ENCODE results near the gene ENO1.

The ENO1 gene

GRCh38 chr1:8856689-8857412 lies 21.6 kb downstream of the ENO1 start:
- Histone ChIP-seq H3K27me3 (no peaks in the 10 kb centered on the region), H3K4me1 (no peaks in the 10 kb centered on the region), H3K9me3 (no peaks in the 10 kb centered on the region), H3K36me3 (peaks cover 41% of the 10 kb centered on the region), H3K4me3 (ENCODE audit: low read depth, low read length) (no peak overlapping the region)
- no peak for TF ChIP-seq CTCF (IDR thresholded peaks at IDR 0.05; ENCODE audit: low read depth, low read length)
- no peak for DNase-seq

GRCh38 chr1:8854240-8854639 lies 24.2 kb downstream of the ENO1 start:
- H3K36me3 ChIP-seq = peaks cover 15% of the 10 kb centered on the region
- no peak for DNase-seq
- H3K9me3 ChIP-seq = no peaks in the 10 kb centered on the region
- H3K4me1 ChIP-seq = no peaks in the 10 kb centered on the region
- H3K4me3 ChIP-seq (ENCODE audit: low read depth, low read length) = no peak overlapping the region
- no peak for TF ChIP-seq CTCF (IDR thresholded peaks at IDR 0.05; ENCODE audit: low read depth, low read length)
- H3K27me3 ChIP-seq = no peaks in the 10 kb centered on the region

- H3K4me1 ChIP-seq = no peaks in the 10 kb centered on the region
- no peaks in the 10 kb centered on the region for H3K27me3 ChIP-seq
- H3K36me3 ChIP-seq = no peaks in the 10 kb centered on the region
- DNase-seq = no peak
- no peak for TF ChIP-seq CTCF (IDR thresholded peaks at IDR 0.05; ENCODE audit: low read depth, low read length)
- no peak overlapping the region for H3K4me3 ChIP-seq (ENCODE audit: low read depth, low read length)
- H3K9me3 ChIP-seq = no peaks in the 10 kb centered on the region
Observed at GRCh38 chr1:8851060-8851459, 27.4 kb downstream of the ENO1 start.

GRCh38 chr1:8848663-8849386 lies 29.7 kb downstream of the ENO1 start:
- no peaks in the 10 kb centered on the region for H3K36me3 ChIP-seq
- H3K4me1 ChIP-seq = no peaks in the 10 kb centered on the region
- no peaks in the 10 kb centered on the region for H3K9me3 ChIP-seq
- no peaks in the 10 kb centered on the region for H3K27me3 ChIP-seq
- no peak overlapping the region for H3K4me3 ChIP-seq (ENCODE audit: low read depth, low read length)
- TF ChIP-seq CTCF (IDR thresholded peaks at IDR 0.05; ENCODE audit: low read depth, low read length) = peak; percentile 76
- peak; percentile 88 for DNase-seq

GRCh38 chr1:8847990-8848389 lies 30.5 kb downstream of the ENO1 start:
- Histone ChIP-seq H3K4me3 (ENCODE audit: low read depth, low read length) (no peak overlapping the region), H3K36me3 (no peaks in the 10 kb centered on the region), H3K27me3 (no peaks in the 10 kb centered on the region), H3K4me1 (no peaks in the 10 kb centered on the region), H3K9me3 (no peaks in the 10 kb centered on the region)
- TF ChIP-seq CTCF (IDR thresholded peaks at IDR 0.05; ENCODE audit: low read depth, low read length) = no peak
- DNase-seq = no peak

- H3K4me1 ChIP-seq = no peaks in the 10 kb centered on the region
- H3K27me3 ChIP-seq = no peaks in the 10 kb centered on the region
- H3K36me3 ChIP-seq = no peaks in the 10 kb centered on the region
- TF ChIP-seq CTCF (IDR thresholded peaks at IDR 0.05; ENCODE audit: low read depth, low read length) = no peak
- no peaks in the 10 kb centered on the region for H3K9me3 ChIP-seq
- H3K4me3 ChIP-seq (ENCODE audit: low read depth, low read length) = no peak overlapping the region
- DNase-seq = no peak
Observed at GRCh38 chr1:8846263-8846662, 32.2 kb downstream of the ENO1 start.
